ENCODE results near the gene PRG3.

PRG3 gene

DNA sequence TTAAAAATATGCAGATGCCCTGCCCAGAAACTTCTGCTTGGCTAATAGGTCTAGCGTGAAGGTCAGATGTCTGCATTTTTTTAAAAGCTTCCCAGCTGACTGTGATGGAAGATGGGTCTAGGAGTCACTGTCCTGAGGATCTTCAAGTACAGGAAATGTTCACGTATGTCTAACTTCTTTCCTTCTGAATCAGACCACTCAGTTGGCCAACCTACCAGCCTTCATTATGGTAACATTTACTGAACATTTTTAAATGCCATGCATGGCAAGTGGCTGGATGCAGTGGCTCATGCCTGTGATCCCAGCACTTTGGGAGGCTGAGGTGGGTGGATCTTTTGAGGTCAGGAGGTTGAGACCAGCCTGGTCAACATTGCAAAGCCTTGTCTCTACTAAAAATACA lies 10.6 kb upstream of the PRG3 start:
- DNase-seq (ENCODE audit: low read depth in 1 of 2, low spot score in 1 of 2) = no peak

GRCh38 chr11:57391111-57391510 lies 10.2 kb upstream of the PRG3 start:
- no peak for DNase-seq (ENCODE audit: low read depth in 1 of 2, low spot score in 1 of 2)

DNA sequence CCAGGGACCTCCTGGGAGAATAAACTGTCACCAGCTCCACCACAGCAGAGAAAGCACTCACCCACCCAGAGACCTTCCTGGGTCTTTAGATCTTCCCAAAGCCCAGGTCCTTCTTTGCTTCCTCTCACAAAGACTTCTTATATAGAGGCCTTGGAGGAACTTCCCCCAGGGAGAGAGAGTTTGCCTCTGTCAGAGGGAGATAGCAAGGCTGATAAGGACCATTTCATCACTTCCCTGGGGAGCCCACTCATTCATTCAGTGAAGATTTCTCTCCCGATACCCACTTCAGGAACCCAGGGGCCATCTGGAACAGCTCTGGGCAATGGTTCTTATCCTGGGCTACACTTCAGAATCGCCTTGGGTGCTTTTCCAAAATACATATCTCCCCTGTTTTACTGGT lies 9.6 kb upstream of the PRG3 start, which contains the start of gene PRG2:
TSS of gene PRG2 (minus strand) at position 116 of the 400 bp plus-strand sequence. CDS start 706 bp downstream, outside the sequence.
- DNase-seq (ENCODE audit: low read depth in 1 of 2, low spot score in 1 of 2) = no peak

- no peak for DNase-seq (ENCODE audit: low read depth in 1 of 2, low spot score in 1 of 2)
These were observed 6.5 kb upstream of the PRG3 start for GRCh38 chr11:57387289-57388030.

- DNase-seq (ENCODE audit: low read depth in 1 of 2, low spot score in 1 of 2) = no peak
These were observed 5.4 kb upstream of the PRG3 start for GRCh38 chr11:57386178-57386940.

DNA sequence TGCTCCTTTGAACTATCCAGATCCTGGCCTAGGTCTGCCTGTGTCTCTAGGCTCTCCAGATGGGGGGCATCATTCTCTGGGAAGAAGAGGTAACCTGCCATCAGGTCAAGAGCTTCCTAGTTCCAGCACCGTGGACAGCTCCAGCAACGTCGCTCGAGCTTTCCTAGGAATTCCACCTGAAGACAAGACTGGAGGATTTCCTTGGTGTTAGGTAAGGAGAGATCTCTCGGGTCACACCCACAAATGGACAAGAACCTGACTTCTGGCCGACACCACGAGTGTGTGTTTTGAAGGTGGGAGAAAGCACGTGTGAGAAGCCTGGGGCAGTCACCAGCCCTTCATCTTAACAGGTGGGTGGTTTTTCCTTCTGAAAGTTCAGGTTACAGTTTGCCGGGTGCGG lies 1.2 kb downstream of the PRG3 start:
- no peak for DNase-seq (ENCODE audit: low read depth in 1 of 2, low spot score in 1 of 2)

- no peak for DNase-seq (ENCODE audit: low read depth in 1 of 2, low spot score in 1 of 2)
These were observed 2.8 kb downstream of the PRG3 start for GRCh38 chr11:57378186-57378585.

DNA sequence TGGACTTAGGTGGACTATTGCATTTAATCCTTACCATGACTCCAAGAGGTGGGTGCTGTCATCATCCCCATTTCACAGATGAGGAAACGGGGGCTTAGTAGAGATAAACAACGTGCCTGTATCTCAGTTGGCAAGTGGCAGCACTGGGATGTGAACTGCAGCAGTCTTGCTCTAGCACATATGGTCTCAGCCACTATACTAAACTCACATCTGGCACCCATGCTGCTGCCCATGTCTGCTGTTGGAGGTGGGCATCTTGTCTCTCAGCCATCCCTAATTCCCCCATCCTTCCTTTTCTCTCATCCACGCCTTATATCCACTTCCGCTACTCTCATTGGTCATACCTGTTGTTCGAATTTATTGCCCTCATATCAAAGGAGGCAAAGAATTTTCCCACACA lies 3.8 kb downstream of the PRG3 start:
- DNase-seq (ENCODE audit: low read depth in 1 of 2, low spot score in 1 of 2) = no peak

GRCh38 chr11:57376095-57377090 lies 4.6 kb downstream of the PRG3 start:
- no peak for DNase-seq (ENCODE audit: low read depth in 1 of 2, low spot score in 1 of 2)

DNA sequence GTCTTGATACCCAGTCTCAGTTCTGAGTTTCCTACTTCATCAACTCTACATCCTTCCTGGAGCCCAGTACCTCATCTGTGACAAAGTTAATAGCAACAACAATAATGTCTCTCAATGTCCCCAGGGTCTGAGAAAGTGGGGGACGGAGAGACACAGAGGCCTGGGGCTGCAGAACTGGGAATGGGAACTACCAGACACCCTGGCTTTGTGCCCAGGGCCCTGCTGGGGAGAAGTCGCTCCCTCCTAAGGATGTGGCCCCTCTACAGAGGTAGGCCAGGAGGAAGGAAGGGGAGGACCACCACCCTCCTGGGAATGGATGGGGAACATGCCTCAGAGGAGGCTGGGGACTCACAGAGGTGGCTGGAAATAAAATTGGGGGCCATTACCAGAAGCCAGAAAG lies 5.5 kb downstream of the PRG3 start:
- no peak for DNase-seq (ENCODE audit: low read depth in 1 of 2, low spot score in 1 of 2)

GRCh38 chr11:57374966-57375365 lies 6.0 kb downstream of the PRG3 start:
- no peak for DNase-seq (ENCODE audit: low read depth in 1 of 2, low spot score in 1 of 2)

- no peak for DNase-seq (ENCODE audit: low read depth in 1 of 2, low spot score in 1 of 2)
These were observed 7.8 kb downstream of the PRG3 start for GRCh38 chr11:57373146-57373545.

DNA sequence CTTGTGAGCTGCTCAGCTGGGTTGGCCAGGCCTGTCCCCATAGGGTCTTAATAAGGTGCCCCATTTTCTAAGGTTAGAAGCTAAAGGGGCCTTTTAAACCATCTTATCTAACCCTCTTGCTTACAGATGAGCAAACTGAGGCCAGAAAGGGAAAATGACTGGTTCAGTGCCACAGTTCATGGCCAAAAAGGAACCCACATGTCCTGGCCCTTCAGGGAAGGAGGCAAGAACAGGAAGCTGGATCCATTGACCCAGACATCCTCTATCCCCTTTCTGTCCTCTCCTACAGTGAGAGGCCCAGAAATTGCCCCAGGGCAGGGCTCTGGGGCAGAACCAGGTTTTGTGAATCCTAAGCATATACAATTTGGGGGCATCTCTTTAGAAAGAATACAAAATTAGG lies 10.0 kb downstream of the PRG3 start:
- no peak for DNase-seq (ENCODE audit: low read depth in 1 of 2, low spot score in 1 of 2)

DNA sequence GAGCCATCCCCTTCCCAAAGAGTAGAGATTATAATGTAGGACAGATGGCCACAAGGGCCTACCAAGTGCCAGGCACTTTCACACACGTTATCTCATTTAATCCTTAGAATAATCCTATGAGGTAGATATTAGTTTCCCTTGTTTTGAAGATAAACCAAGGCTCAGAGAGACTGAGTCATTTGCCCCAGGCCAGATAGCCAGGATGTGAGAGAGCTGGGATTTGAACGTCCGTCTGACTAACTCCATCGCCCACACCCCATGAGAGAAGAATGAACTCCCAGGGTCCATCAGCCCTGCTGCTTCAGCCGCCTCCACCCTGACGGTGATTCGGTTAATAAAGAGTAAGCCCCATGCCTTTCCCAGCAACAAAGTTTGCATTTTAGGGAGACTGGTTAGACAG lies 10.7 kb downstream of the PRG3 start:
- no peak for DNase-seq (ENCODE audit: low read depth in 1 of 2, low spot score in 1 of 2)

DNA sequence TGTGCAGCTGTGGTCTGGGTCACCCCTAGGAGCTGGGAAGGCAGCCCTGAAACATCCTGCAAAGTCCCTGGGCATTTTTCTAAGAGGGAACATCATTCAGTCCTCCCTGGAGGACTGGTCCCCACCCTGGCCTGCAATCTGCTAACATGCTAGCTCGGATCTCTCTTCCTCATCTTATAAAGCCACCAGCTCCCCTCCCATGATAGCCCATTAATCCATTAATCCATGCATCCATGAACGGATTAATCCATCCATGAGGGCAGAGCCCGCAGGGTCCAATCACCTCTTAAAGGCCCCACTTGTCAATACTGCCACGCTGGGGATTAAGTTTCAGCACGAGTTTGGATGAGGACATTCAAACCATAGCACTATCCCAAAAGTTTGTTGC lies 12.1 kb downstream of the PRG3 start:
- DNase-seq (ENCODE audit: low read depth in 1 of 2, low spot score in 1 of 2) = no peak

GRCh38 chr11:57368106-57368844 lies 12.7 kb downstream of the PRG3 start:
- DNase-seq (ENCODE audit: low read depth in 1 of 2, low spot score in 1 of 2) = no peak

DNA sequence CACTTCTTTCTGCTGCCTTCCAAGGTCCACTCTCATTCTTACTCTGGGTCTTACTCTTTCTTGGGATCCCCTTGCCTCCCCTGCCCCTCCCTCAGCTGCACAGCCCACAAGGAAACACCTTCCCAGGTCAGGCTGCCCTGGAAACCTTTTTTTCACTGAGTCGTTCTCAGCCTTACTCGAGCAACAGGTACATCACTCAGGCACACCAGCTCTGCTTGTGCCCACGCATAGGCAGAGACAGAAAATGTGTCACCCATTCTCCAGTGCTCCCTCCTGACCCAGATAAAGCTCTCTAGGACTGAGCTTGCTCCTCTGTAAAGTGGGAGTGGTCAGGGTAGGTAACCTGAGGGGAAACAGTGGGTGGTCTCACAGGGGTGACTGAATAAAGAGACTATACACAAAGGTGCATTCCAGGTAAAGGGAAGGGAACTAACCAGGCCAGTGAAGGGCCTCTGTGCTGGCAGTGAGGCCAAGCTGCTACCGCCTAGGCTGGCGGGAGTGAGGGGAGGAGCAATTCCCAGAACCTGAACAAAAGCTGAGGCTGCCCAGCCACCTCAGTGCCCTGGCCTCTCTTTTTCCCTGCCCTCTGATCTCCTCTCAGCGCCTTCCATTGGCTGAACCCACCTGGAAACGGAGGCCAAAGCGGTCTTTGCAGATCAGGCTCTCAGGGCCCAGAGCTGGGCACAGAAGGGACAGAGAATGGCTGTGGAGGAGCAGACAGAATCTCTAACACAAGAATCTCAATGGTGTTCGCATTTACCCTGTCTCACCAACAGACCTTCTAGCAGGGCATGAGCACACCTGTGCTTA lies 15.9 kb downstream of the PRG3 start:
- DNase-seq (ENCODE audit: low read depth in 1 of 2, low spot score in 1 of 2) = no peak

GRCh38 chr11:57363131-57364080 lies 17.5 kb downstream of the PRG3 start:
- no peak for DNase-seq (ENCODE audit: low read depth in 1 of 2, low spot score in 1 of 2)

DNA sequence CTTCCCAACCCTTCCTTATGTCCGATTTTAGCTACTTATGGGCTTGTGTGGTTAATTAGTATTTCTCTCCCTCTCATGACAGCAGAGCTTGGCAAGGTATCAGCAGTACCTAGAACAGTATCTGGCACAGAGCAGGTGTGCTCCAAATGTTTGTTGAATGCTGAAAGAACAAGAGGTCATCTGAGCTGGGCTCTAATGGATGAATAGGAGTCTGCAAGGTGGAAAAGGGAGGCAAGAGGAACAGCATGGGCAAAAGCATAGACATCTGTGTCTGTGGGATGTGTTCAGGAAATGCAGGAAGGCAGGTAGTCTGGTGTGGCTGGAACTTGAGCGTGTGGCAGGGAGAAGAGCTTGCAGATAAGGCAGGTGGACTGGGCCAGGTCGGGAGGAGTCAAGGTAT lies 19.0 kb downstream of the PRG3 start:
- DNase-seq (ENCODE audit: low read depth in 1 of 2, low spot score in 1 of 2) = no peak

Data from stimulated activated CD4-positive, alpha-beta T cell treated with anti-CD3 and anti-CD28 coated beads, Interleukin-15, amount 100 ng/mL, for 1 hour (primary cell).